GM12878 (cell line): Measurements from ENCODE around the gene ADD2.

Experiments used
- ATF3 ChIP-seq: IDR thresholded peaks from 2 replicates; pipeline ENCODE4 v1.6.1; 2011; ENCODE audit warnings: low read depth, mild to moderate bottlenecking, low read length, moderate library complexity, borderline replicate concordance; ENCODE audit errors: extremely low read depth
- CREB1 ChIP-seq: IDR thresholded peaks from 2 replicates; pipeline ENCODE4 v1.6.1; 2012; ENCODE audit warnings: low read depth, mild to moderate bottlenecking, inconsistent platforms
- CTCF ChIP-seq, 3 experiments: IDR thresholded peaks in 2 of 3; conservative IDR thresholded peaks in 1 of 3; 2 replicates each; pipeline ENCODE4 v1.5.1; 2011; ENCODE audit warnings: low read depth in 3 of 3, low read length in 3 of 3, mild to moderate bottlenecking in 3 of 3, control low read depth in 2 of 3, moderate library complexity in 2 of 3, inconsistent platforms in 1 of 3, mixed read lengths in 1 of 3; ENCODE audit not compliant: control insufficient read depth in 2 of 3, insufficient read depth in 1 of 3; ENCODE audit errors: extremely low read depth in 1 of 3
- EZH2 ChIP-seq: IDR thresholded peaks from 2 replicates; pipeline ENCODE4 v1.6.1; 2012; ENCODE audit warnings: low read depth, mild to moderate bottlenecking, control low read depth, inconsistent platforms, low read length, borderline replicate concordance; ENCODE audit not compliant: control insufficient read depth
- FOXK2 ChIP-seq: fragments of 450-650 bp; IDR thresholded peaks from 2 replicates; pipeline ENCODE4 v1.6.1; 2017; ENCODE audit warnings: mild to moderate bottlenecking, moderate library complexity
- JUND ChIP-seq: IDR thresholded peaks from 2 replicates; pipeline ENCODE4 v1.6.1; 2012; ENCODE audit warnings: low read depth, mild to moderate bottlenecking, low read length, improper control_type of control experiment, moderate library complexity
- PBX3 ChIP-seq: IDR thresholded peaks from 2 replicates; pipeline ENCODE4 v1.6.1; 2011; ENCODE audit warnings: mild to moderate bottlenecking, low read depth, low read length, moderate library complexity; ENCODE audit not compliant: insufficient replicate concordance
- POLR2A ChIP-seq: IDR thresholded peaks from 2 replicates; pipeline ENCODE4 v1.6.1; 2011; ENCODE audit warnings: low read depth, mild to moderate bottlenecking, low read length
- POLR2AphosphoS5 ChIP-seq: IDR thresholded peaks from 2 replicates; pipeline ENCODE4 v1.6.1; 2011; ENCODE audit warnings: mild to moderate bottlenecking, low read length, inconsistent platforms
- RFX5 ChIP-seq: IDR thresholded peaks from 2 replicates; pipeline ENCODE4 v1.6.1; 2011; ENCODE audit warnings: low read depth, low read length, improper control_type of control experiment
- SREBF2 ChIP-seq: IDR thresholded peaks from 2 replicates; pipeline ENCODE4 v1.6.1; 2012; ENCODE audit warnings: mild to moderate bottlenecking, low read length
- TCF12 ChIP-seq: IDR thresholded peaks from 2 replicates; pipeline ENCODE4 v1.6.1; 2011; ENCODE audit warnings: low read depth, mild to moderate bottlenecking, low read length
- ZNF217 ChIP-seq: fragments of 450-650 bp; IDR thresholded peaks from 2 replicates; pipeline ENCODE4 v1.6.1; 2017; ENCODE audit warnings: antibody characterized with exemption, mild to moderate bottlenecking

GRCh38 chr2:70683455-70683854 lies 84.5 kb downstream of the ADD2 start:
- TF ChIP-seq TCF12 (no peak), FOXK2 (no peak), PBX3 (no peak), ZNF217 (no peak), CTCF (IDR thresholded peaks at IDR 0.05 in 2 of 3, conservative IDR thresholded peaks at IDR 0.05 in 1 of 3; ENCODE audit: control insufficient read depth in 2 of 3, extremely low read depth in 1 of 3, insufficient read depth in 1 of 3, low read depth in 3 of 3, low read length in 3 of 3) (no peak), EZH2 (no peak), POLR2A (no peak), CREB1 (no peak), POLR2AphosphoS5 (no peak), SREBF2 (no peak), RFX5 (no peak), ATF3 (no peak), JUND (no peak)
